Breast epithelium (tissue), 4 donors: Measurements from ENCODE around the gene VSIG10L2. TPM values are rescaled to one million over a fixed set of nuclear protein-coding genes. Genes with fewer than 3 reads are reported as not detected.

ENCODE experiments used
- DNase-seq, 2 donors: peaks; one replicate each; pipeline ENCODE4 v3.0.0-alpha.2; 2019; ENCODE audit warnings: low spot score in 2 of 2
- H3K27ac ChIP-seq, 2 donors: fragments of 200-600 bp; sonication (generic) in 1 of 2; one replicate each; pipeline ENCODE4 v1.5.1; 2016 to 2019; ENCODE audit warnings: mild to moderate bottlenecking in 1 of 2
- H3K27me3 ChIP-seq, 2 donors: fragments of 200-600 bp; sonication (generic) in 1 of 2; one replicate each; pipeline versions ENCODE4 v1.5.1 to v1.6.0; 2017 to 2019; ENCODE audit warnings: control low read depth in 1 of 2, mild to moderate bottlenecking in 1 of 2
- H3K36me3 ChIP-seq: fragments of 200-600 bp; one replicate; pipeline ENCODE4 v1.5.1; 2019
- H3K4me1 ChIP-seq, 2 donors: fragments of 200-600 bp; sonication (generic); one replicate each; pipeline ENCODE4 v1.5.1; 2016 to 2019; ENCODE audit warnings: control low read depth in 1 of 2
- H3K4me3 ChIP-seq, 3 donors: fragments of 200-600 bp; sonication (generic); 1 replicate in 2 of 3; 2 replicates in 1 of 3; pipeline ENCODE4 v1.5.1; 2016 to 2019; ENCODE audit warnings: mild to moderate bottlenecking in 3 of 3, moderate library complexity in 2 of 3
- H3K9me3 ChIP-seq, 2 donors: fragments of 200-600 bp; sonication (generic) in 1 of 2; one replicate each; pipeline ENCODE4 v1.5.1; 2016 to 2019; ENCODE audit warnings: control low read depth in 1 of 2
- POLR2A ChIP-seq: fragments of 450-650 bp; IDR thresholded peaks from one replicate; pipeline ENCODE4 v1.6.1; 2016; ENCODE audit warnings: antibody characterized with exemption, mild to moderate bottlenecking, moderate library complexity
- POLR2AphosphoS5 ChIP-seq, 3 donors: sonication (generic); formaldehyde crosslinking; IDR thresholded peaks; one replicate each; pipeline ENCODE4 v1.6.1; 2017; ENCODE audit warnings: antibody characterized with exemption in 3 of 3
- intact Hi-C: fragments of 100-400 bp; cut with DNase I; formaldehyde crosslinking; loops from one replicate; pipeline ENCODE4 v1.15.1; 2023; ENCODE audit warnings: low total_unique reads
- total RNA-seq, 3 donors: library from RNA; depleted of rRNA; stranded (reverse); fragments of >200 nt; gene quantifications; one replicate each; pipeline ENCODE4 v1.1.0, GENCODE V29; 2016
- TF ChIP-seq, protein P1 (sequence below), 3 donors: fragments of 450-650 bp; IDR thresholded peaks; one replicate each; pipeline ENCODE4 v1.5.1; 2016 to 2017; ENCODE audit warnings: antibody characterized with exemption in 3 of 3, mild to moderate bottlenecking in 3 of 3, moderate library complexity in 3 of 3

The VSIG10L2 gene
- total RNA-seq, 3 donors from 2014 or later = 3.6 to 4.1 TPM; not detected in 1

DNA sequence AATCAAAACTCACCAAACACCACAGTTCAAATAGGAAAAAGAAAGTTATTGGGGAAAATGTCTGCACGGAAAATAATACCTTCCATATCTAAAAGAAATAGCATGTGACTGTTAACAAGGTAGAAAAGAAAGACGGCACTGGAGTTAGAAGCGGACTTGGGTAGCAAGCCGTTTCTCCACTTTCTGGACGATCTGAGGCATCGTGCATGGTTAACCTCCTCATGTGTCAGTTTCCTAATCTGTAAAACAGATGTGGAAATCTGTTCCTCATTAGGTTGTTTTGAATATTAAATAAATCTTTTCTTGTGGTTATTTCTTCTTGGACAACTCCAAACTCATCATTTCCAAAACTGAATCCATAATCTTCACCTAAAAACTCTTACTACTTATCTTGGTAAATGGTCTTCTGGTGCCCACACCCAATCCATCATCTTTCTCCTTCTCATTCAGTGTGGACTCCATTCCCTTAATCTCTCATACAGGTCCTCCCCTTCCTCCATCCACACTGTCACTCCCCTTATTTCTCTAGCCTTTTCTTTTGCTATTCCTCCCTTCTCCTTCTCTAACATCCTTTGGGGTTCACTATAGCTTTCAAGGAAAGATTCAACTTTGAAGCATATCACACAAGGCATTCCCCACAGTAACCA lies 53.5 kb downstream of the VSIG10L2 start:
- intact Hi-C loops = no loop called here
- TF ChIP-seq, protein P1, sequence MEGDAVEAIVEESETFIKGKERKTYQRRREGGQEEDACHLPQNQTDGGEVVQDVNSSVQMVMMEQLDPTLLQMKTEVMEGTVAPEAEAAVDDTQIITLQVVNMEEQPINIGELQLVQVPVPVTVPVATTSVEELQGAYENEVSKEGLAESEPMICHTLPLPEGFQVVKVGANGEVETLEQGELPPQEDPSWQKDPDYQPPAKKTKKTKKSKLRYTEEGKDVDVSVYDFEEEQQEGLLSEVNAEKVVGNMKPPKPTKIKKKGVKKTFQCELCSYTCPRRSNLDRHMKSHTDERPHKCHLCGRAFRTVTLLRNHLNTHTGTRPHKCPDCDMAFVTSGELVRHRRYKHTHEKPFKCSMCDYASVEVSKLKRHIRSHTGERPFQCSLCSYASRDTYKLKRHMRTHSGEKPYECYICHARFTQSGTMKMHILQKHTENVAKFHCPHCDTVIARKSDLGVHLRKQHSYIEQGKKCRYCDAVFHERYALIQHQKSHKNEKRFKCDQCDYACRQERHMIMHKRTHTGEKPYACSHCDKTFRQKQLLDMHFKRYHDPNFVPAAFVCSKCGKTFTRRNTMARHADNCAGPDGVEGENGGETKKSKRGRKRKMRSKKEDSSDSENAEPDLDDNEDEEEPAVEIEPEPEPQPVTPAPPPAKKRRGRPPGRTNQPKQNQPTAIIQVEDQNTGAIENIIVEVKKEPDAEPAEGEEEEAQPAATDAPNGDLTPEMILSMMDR (IDR thresholded peaks at IDR 0.05) = no peak
- TF ChIP-seq POLR2AphosphoS5 (IDR thresholded peaks at IDR 0.05) = peak in 1 of 3 donors; percentile 61
- no peak overlapping the region for H3K4me3 ChIP-seq
- H3K4me1 ChIP-seq = no peaks in the 10 kb centered on the region
- H3K27ac ChIP-seq = peak overlapping the region in 1 of 2 donors; percentile 23
- no peaks in the 10 kb centered on the region for H3K27me3 ChIP-seq
- H3K9me3 ChIP-seq = no peaks in the 10 kb centered on the region
- DNase-seq = no peak
- no peaks in the 10 kb centered on the region for H3K36me3 ChIP-seq

DNA sequence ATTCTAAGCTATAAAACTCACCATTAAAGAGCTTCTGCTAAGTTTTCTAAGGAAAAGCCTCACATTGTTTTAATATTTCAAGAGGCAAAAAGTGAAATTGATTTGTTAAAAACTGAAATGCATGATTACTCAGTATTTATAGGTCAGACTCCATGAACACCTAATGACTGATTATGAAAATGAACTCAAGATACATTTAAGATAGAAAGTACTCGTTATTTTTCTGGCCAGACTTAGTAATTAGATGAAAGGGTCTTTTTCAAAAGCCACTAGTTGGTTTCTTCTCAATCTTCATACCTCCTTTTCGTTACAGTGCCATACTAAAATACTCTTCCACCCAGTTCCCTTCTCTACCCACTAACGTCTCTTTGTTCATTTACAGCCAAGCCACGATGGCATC lies 56.3 kb downstream of the VSIG10L2 start:
- H3K4me1 ChIP-seq = no peaks in the 10 kb centered on the region
- no peak for DNase-seq
- H3K9me3 ChIP-seq = no peaks in the 10 kb centered on the region
- H3K27me3 ChIP-seq = no peaks in the 10 kb centered on the region
- no peaks in the 10 kb centered on the region for H3K36me3 ChIP-seq
- no peak overlapping the region for H3K27ac ChIP-seq
- H3K4me3 ChIP-seq = no peak overlapping the region
- no peak for TF ChIP-seq POLR2AphosphoS5 (IDR thresholded peaks at IDR 0.05)
- TF ChIP-seq, protein P1 (IDR thresholded peaks at IDR 0.05) = no peak
- TF ChIP-seq POLR2A = no peak
- intact Hi-C loops = no loop called here

Other genes starting within 250 kb of the VSIG10L2 start
- gene PATE1, start 199.8 kb upstream of the VSIG10L2 start, total RNA-seq = not detected
- 1 to 10 TPM in 1 of 3 donors, under 1 TPM in 1, not detected in 1; 0.32 to 2.8 TPM for gene PATE2, start 167.2 kb upstream of the VSIG10L2 start, total RNA-seq
- not detected for gene PATE3, start 157.9 kb upstream of the VSIG10L2 start, total RNA-seq
- not detected for gene PATE4, start 112.7 kb upstream of the VSIG10L2 start, total RNA-seq
- gene HYLS1, start 58.4 kb upstream of the VSIG10L2 start, total RNA-seq = 1 to 10 TPM; 2.7 to 6.9 (median 3.6) TPM
- gene PUS3, start 42.8 kb upstream of the VSIG10L2 start, total RNA-seq = 10 to 100 TPM in 1 of 3 donors, 1 to 10 TPM in 2; 5.6 to 10.2 (median 8.6) TPM
- under 1 TPM in 1 of 3 donors, not detected in 2; 0.29 TPM for gene DDX25, start 41.5 kb upstream of the VSIG10L2 start, total RNA-seq
- 10 to 100 TPM; 14.9 to 29.3 (median 26.5) TPM for gene CDON, start 116.8 kb downstream of the VSIG10L2 start, total RNA-seq